GM21529 (cell line): Measurements from ENCODE around the gene SQSTM1.

Experiments
- ATAC-seq: cut with Tn5 transposase; IDR thresholded peaks from one replicate; pipeline ENCODE4 v1.9.1; 2021; ENCODE audit not compliant: unreplicated experiment

The SQSTM1 gene

GRCh38 chr5:179794575-179794974, 26.1 kb upstream of the SQSTM1 start:
- ATAC-seq = no peak

- ATAC-seq = no peak
Measured at GRCh38 chr5:179795049-179795862, 25.4 kb upstream of the SQSTM1 start.

- peak; percentile 74 for ATAC-seq
Measured at GRCh38 chr5:179795863-179796833, 24.6 kb upstream of the SQSTM1 start.

DNA sequence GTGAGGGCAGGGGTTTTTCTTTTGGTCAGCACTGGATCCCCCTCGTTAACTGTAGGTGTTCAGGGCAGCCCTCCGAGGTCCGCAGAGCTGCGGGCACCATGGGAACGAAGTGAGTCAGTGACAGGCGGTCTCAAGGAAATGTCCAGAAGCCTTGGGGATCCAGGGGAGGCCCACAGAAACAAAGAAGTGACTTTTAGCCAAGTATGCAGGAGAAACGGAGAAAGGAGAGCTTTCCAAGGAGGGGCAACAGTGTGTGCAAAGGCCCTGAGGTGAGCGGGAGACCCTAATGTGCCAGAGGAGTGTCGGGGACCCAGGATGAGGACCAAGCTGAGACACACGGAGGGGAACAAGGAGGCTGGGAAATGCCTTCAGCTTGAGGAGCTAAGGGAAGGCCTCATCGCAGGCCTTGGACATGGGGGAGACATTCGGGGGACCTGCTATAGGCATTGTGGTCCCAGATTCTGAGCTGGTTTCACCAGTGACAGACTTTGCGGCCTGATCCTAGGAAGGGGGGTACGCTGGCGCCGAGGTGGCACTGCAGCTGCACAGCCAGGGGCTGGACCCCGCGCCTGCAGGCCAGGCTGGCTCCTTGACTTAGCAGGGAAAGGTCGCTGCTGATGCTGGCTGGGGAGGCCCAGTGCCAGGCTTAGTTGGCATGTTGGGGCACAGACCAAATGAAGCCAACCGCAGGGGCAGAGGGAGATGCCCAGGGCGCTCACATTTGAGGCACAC, 23.7 kb upstream of the SQSTM1 start:
- ATAC-seq = no peak

DNA sequence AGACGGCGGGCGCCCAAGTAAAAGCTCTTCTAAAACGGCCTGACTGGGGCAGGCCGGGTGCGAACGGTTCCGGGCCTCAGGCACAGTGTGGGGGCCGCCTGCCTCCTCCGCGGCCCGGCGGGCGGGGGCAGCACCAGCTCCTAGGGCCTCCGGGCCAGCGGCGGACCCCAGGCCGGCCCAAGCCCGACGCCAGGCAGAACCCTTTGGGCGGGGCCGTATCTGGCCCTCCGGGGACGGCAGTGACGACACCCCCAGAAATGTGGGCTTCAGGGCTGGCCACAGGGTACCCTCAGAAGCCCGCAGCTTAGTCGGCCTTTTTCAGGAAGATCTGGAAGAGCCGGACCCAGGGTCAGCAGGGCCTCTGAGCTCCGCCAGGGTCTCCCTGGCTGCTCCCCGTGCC, 23.0 kb upstream of the SQSTM1 start:
- no peak for ATAC-seq

GRCh38 chr5:179798144-179798770, 22.4 kb upstream of the SQSTM1 start:
- ATAC-seq = no peak

GRCh38 chr5:179798771-179799643, 21.7 kb upstream of the SQSTM1 start:
- ATAC-seq = no peak

DNA sequence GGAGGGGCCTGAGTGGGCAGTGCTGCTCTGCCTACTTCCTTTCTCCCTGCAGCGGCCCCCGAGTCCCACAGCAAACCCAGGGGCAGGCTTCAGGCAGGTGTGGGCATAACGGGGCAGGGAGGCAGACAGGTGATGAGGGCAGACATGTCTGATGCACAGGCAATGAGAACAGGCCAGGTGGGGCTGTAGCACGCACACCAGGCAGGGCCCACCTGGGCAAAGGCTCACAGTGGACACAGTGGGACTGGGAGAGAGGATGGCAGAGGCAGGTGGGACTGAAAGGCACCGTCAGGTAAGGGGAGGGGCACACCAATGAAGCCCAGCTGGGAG, 21.1 kb upstream of the SQSTM1 start:
- no peak for ATAC-seq

GRCh38 chr5:179800071-179800695, 20.5 kb upstream of the SQSTM1 start:
- ATAC-seq = no peak

DNA sequence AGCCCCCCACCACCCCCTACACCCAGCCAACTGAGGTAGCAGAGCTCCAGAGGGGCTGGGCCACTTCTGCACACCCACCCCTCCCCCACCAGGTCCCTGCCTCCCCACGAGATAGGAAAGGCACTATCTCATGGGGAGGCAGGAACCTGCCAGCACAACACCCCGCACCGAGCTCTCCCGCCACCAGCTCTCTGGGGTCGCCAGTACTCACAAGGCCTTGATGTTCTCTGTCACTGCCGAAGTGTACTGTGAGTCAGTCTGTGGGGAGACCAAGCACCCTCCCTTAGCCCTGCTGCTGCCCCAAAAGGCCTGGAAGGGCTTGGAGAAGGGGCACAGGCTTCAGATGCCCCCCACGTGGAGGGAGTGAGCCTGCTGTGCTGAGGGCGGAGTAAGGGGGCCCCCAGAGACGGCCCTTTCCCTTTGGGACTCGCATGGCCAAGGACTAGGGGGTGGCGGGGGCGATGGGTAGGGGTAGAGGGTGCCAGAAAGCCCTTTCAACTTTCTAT, 20.0 kb upstream of the SQSTM1 start:
- ATAC-seq = no peak

- no peak for ATAC-seq
Measured at GRCh38 chr5:179801304-179802206, 19.1 kb upstream of the SQSTM1 start.

DNA sequence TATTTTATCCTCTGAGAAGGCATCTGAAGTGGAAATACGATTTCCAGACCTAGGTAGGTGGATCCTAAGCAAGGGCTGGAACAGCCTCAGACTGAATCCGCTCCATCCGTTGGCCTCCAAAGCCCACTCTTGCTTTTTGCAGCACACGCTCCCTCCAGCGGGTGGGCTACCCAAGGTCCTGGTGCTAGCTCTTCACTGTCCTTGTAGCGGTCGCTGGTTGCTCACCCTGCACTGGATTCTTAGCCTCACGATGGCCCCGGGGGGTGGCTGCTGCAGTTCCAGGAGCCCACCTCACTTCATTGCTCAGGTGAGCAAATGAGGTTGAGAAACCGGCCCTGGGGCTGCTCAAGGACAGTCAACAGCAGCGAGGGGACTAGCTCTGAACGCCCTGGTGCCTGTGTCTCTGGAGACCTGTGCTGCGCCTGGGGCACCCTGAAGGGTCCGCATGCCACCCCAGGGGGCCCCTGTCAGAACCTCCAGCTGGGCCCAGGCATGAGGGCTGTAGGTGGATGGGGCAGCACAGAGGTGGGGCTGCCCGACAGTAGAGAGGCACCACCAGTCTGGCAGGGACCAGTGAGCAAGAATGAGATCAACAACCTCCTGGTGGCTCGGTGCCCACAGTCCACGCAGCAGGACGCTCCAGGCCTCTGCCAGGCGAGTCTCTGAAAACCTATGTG, 18.4 kb upstream of the SQSTM1 start:
- ATAC-seq = no peak

DNA sequence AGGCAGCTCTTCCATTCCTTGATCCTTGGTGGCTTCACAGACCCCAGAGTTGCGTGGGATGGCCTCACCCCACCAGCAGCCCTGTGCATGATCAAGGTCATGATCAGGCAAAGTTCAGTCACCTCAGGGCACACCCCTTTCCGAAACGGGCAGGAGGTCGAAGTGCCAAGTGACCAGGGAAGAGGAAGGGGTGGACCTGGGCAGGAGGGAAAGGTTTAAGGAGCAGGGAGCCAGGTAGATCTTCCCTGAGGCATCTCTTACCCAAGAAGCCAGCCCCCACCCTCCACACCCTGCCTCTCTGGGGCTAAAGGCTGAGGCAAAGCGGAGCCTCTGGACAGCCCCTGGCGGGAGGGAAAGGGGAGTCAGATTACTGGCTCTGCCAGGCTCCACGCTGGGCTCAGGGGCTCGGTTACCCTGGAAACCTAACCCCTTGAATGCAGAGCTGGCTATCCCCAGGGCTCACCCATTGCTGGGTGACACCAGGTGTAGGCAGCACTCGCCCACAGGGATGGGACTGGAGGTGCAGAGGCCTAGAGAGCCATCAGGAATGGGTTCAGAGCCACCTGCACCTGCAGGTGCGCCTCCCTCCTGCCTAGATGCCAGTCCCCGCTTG, 17.6 kb upstream of the SQSTM1 start:
- ATAC-seq = no peak

DNA sequence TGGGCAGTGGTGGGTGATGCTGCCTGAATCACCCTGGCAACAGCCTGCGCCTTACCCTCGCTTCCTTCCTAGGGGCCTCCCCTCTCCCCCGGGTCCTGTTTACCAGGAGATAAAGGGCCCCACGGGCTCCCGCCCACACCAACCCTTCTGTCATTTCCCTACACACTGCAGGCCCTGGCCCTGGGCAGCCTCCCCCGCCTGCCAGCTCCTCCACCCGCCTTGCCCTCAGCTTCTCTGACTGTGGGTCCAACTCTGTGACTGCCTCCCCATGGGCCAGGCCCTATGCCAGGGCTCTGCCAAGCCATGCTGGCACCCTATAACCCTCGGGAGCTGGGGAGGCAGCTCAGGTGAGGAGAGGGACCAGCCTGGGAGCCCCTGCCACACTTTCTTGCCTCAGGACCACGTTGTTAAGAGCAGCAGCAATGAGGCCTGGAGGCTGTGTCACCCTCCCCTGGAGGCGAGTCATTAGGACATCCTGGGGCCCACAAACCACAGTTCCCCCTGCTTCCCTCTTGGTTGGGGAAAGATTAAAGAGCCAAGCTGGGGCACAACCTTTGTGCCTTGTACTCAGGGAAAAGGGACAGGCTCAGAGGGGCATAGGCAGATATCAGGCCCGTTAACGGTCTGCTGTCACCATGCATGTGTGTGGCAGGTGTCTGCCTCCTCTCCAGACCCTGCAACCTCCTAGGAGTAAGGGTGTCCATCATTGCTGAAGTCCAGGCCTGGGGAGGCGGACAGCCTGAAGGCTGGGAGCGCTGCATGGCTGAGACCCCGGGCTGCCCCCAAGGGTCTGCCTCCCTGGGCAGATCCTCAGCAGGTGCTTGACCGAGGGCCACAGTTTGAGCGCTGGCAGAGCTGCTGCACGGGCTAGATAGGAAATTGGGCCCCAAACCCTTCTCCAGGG, 16.8 kb upstream of the SQSTM1 start:
- no peak for ATAC-seq

DNA sequence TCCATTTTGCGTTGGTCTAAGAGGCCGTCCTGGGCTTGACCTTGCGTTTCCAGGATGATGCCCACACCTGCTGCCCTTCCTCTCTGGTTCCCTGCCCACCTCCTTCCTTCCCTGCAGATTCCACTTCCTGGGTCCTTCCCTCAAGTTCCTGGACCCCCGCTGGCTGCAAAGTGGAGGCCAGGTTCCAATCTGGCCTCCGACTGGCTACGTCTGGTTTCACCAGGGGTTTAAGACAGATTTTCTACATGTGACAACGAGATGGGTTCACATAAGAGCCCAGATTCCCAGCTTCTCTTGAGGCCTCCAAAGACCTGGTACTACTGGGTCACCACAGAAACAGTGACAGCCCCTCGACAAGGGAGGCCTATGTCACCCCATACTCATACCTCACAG, 16.2 kb upstream of the SQSTM1 start:
- ATAC-seq = no peak

DNA sequence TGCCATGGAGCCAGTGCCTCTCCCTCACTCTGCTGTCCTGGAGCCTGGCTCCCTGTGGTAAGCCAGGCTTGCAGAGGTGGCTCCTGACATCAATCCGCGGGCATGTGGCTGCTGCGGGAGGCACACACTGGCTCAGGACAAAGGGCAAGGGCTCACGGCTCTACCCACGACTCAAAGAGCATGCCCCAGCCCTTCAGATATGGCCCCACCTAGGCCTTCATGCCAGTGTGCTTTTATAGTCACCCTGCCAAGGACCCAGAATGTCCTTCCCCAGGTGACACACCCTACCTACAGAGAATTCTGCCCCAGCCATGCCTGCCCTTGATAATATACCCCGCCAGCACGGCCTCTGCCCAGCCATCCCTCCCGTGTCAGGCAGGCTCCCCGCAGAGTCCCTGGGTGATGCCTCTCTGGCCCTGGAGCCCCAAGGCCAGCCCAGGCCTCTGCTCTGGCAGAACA, 15.6 kb upstream of the SQSTM1 start:
- no peak for ATAC-seq
